Right cardiac atrium (tissue), 5 donors: ENCODE measurements around the gene NMRAL1. TPM values are rescaled to one million over a fixed set of nuclear protein-coding genes. Genes with fewer than 3 reads are reported as not detected.

Experiments used
- polyA plus RNA-seq: library from polyadenylated mRNA; stranded (reverse); fragments of 200-250 nt; gene quantifications from one replicate; pipeline ENCODE4 v1.2.3, GENCODE V29; 2013
- total RNA-seq, 4 donors: library from RNA; stranded (reverse); fragmentation: NEBNext Ultra II Directional; extraction: Animal tissue kit (Norgen Biotek cat#: 25700); gene quantifications; one replicate each; pipeline ENCODE4 v1.2.1, GENCODE V29; 2021
- donor health status: healthy with polysubstance abuse.
- donor health status: DM: no; HTN: yes; CAD: no.
- donor health status: DM: no; HTN: no; CAD: no.
- donor health status: DM: no; HTN: yes; CAD: no; lungs with severe emphysema.
- donor health status: DM: yes; HTN: yes; CAD: no.

NMRAL1 gene
- total and polyA plus RNA-seq, 5 donors, result 23.1 to 31.7 (median 26.9) TPM

Other genes starting within 250 kb of the NMRAL1 start
- 100 to 1,000 TPM; 338 to 395 (median 359) TPM for gene SRL, start 232.5 kb downstream of the NMRAL1 start, total RNA-seq
- gene SRL, start 232.5 kb downstream of the NMRAL1 start, polyA plus RNA-seq, result 255 TPM
- 1 to 10 TPM; 2.3 to 4.2 (median 3.5) TPM for gene TFAP4, start 201.6 kb downstream of the NMRAL1 start, total RNA-seq
- 2.1 TPM for gene TFAP4, start 201.6 kb downstream of the NMRAL1 start, polyA plus RNA-seq
- gene GLIS2, start 158.6 kb downstream of the NMRAL1 start, total RNA-seq, result 10 to 100 TPM; 20.0 to 34.6 (median 33.1) TPM
- 15.2 TPM for gene GLIS2, start 158.6 kb downstream of the NMRAL1 start, polyA plus RNA-seq
- 10 to 100 TPM; 57.6 to 61.9 (median 59.7) TPM for gene PAM16, start 123.3 kb downstream of the NMRAL1 start, total RNA-seq
- gene PAM16, start 123.3 kb downstream of the NMRAL1 start, polyA plus RNA-seq, result 131 TPM
- 10 to 100 TPM; 11.4 to 21.3 (median 13.6) TPM for gene VASN, start 102.8 kb downstream of the NMRAL1 start, total RNA-seq
- 10.7 TPM for gene VASN, start 102.8 kb downstream of the NMRAL1 start, polyA plus RNA-seq
- gene CORO7, start 58.0 kb downstream of the NMRAL1 start, total RNA-seq, result 10 to 100 TPM; 13.4 to 18.1 (median 16.9) TPM
- gene CORO7, start 58.0 kb downstream of the NMRAL1 start, polyA plus RNA-seq, result 9.0 TPM
- 10 to 100 TPM; 40.4 to 54.0 (median 49.8) TPM for gene DNAJA3, start 48.8 kb downstream of the NMRAL1 start, total RNA-seq
- 48.4 TPM for gene DNAJA3, start 48.8 kb downstream of the NMRAL1 start, polyA plus RNA-seq
- gene HMOX2, start 1.8 kb upstream of the NMRAL1 start, total RNA-seq, result 100 to 1,000 TPM in 1 of 4 donors, 10 to 100 TPM in 3; 89.6 to 104 (median 93.5) TPM
- gene HMOX2, start 1.8 kb upstream of the NMRAL1 start, polyA plus RNA-seq, result 109 TPM
- 10 to 100 TPM; 34.2 to 46.8 (median 42.9) TPM for gene CDIP1, start 64.1 kb upstream of the NMRAL1 start, total RNA-seq
- gene CDIP1, start 64.1 kb upstream of the NMRAL1 start, polyA plus RNA-seq, result 36.8 TPM
- gene C16orf96, start 81.7 kb upstream of the NMRAL1 start, total RNA-seq, result under 1 TPM in 3 of 4 donors, not detected in 1; 0.08 to 0.09 (median 0.08) TPM
- 0.02 TPM for gene C16orf96, start 81.7 kb upstream of the NMRAL1 start, polyA plus RNA-seq
- gene UBALD1, start 140.3 kb upstream of the NMRAL1 start, total RNA-seq, result 10 to 100 TPM; 22.3 to 28.7 (median 25.7) TPM
- gene UBALD1, start 140.3 kb upstream of the NMRAL1 start, polyA plus RNA-seq, result 30.1 TPM
- gene MGRN1, start 150.2 kb upstream of the NMRAL1 start, total RNA-seq, result 10 to 100 TPM; 37.0 to 49.9 (median 41.2) TPM
- 22.0 TPM for gene MGRN1, start 150.2 kb upstream of the NMRAL1 start, polyA plus RNA-seq
- gene NUDT16L1, start 218.9 kb upstream of the NMRAL1 start, total RNA-seq, result 10 to 100 TPM; 30.5 to 55.2 (median 42.5) TPM
- 62.3 TPM for gene NUDT16L1, start 218.9 kb upstream of the NMRAL1 start, polyA plus RNA-seq